Limb (tissue), 2 donors: ENCODE results near the gene PTPRE.
A peak's percentile ranks its signal among the peaks of the same experiment; 100 is the strongest.

ENCODE experiments used
- DNase-seq, 2 donors: peaks; one replicate each; pipeline ENCODE4 v3.0.0-alpha.2; 2016; ENCODE audit errors: extremely low spot score in 2 of 2

Gene PTPRE, protein sequence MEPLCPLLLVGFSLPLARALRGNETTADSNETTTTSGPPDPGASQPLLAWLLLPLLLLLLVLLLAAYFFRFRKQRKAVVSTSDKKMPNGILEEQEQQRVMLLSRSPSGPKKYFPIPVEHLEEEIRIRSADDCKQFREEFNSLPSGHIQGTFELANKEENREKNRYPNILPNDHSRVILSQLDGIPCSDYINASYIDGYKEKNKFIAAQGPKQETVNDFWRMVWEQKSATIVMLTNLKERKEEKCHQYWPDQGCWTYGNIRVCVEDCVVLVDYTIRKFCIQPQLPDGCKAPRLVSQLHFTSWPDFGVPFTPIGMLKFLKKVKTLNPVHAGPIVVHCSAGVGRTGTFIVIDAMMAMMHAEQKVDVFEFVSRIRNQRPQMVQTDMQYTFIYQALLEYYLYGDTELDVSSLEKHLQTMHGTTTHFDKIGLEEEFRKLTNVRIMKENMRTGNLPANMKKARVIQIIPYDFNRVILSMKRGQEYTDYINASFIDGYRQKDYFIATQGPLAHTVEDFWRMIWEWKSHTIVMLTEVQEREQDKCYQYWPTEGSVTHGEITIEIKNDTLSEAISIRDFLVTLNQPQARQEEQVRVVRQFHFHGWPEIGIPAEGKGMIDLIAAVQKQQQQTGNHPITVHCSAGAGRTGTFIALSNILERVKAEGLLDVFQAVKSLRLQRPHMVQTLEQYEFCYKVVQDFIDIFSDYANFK

GRCh38 chr10:127906548-127907377 lies at the start of gene PTPRE:
Gene PTPRE (plus strand): TSS chr10:127907103. CDS start chr10:128040882, 133,779 bp downstream.
- peak; percentile 64 to 84 for DNase-seq

GRCh38 chr10:127860592-127860991 lies 46.3 kb upstream of the PTPRE start:
- DNase-seq, result no peak

- DNase-seq, result no peak
Observed at GRCh38 chr10:127863231-127863825, 43.6 kb upstream of the PTPRE start.

GRCh38 chr10:127866276-127867013 lies 40.5 kb upstream of the PTPRE start:
- DNase-seq, result no peak

GRCh38 chr10:127867805-127868204 lies 39.1 kb upstream of the PTPRE start:
- no peak for DNase-seq

DNA sequence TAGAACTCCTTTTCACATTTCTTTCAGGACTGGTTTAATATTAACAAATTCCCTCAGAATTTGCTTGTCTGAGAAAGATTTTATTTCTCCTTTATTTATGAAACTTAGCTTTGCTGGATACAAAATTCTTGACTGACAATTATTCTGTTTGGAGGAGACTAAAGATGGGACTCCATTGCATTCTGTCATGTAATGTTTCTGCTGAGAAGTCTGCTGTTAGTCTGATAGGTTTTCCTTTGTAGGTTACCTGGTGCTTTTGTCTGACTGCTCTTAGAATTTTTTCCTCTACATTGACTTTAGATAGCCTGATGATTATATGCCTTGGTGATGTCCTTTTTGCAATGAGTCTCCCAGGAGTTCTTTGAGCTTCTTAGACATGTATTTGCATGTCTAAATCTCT lies 37.6 kb upstream of the PTPRE start:
- no peak for DNase-seq

- no peak for DNase-seq
Observed at GRCh38 chr10:127871631-127872010, 35.3 kb upstream of the PTPRE start.

DNA sequence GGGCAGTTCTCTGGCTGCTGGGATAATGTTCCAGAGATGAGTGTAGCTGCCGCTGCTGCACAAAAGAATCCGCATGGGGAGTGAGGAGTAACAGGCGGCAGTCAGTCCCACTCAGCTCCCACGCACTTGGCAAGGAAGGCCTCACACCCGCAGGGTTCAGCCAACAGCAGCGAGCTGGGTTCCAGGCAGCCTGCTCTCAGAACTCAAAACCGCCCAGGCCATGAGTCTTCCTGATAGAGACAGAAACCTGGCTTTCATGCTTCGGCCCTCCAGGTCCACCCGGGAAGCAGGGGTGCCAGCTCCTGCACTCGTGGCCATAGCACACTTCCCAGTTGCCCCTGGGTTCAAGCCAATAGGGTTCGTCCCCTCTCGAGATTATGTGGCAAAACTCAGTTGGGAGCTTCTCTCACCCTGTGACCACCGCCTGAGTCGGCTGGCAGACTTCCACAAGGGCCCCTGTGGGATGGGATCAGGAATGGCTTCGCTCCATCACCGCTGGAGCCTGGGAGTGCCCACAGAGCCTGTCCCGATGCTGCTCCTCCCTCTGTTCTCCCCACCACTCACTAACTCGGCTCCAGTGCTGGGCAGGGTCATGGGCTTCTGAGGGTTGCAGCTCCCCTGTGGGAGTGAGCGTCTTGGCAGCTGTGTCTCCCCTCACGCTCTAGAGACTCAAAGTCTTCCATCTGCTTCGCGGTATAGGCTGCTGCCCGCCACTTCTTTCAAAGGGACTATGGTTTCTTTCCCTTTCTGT lies 34.7 kb upstream of the PTPRE start:
- DNase-seq, result no peak

DNA sequence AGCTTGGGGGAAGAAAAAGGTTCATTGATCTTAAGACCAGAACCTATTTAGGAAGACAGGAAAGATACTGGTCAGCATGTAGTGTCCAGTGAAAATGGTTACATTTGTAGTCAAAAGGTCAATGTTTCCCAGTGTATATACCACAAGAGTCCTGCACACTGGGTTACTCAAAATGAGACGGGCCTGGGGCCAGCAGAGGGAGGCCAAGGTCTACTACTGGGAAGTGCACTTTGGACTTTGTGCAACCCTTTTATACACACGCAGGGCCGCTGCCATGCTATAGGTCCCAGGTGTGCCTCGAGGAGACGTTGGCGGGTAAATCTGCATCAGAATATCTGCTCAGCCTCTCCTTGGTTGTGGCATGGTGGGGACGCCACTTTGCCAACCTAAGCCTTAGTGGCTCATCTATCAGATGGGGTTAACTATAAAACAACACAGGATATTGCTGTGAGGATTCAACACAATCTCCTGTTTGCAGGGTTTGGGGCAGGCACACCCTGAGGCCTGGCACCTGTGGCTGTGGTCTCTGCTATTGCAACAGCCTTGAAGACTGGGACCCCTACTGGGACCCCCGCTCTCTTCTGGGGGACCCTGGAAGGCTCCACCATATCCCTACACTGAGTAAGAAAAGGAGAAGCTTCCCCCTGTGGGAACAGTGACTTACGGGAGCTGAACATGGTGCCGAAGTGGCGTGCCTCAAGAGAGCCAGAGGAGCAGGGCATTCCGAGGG lies 33.9 kb upstream of the PTPRE start:
- no peak for DNase-seq

GRCh38 chr10:127873901-127874470 lies 32.9 kb upstream of the PTPRE start:
- DNase-seq, result no peak

- DNase-seq, result no peak
Observed at GRCh38 chr10:127874671-127875448, 32.0 kb upstream of the PTPRE start.

DNA sequence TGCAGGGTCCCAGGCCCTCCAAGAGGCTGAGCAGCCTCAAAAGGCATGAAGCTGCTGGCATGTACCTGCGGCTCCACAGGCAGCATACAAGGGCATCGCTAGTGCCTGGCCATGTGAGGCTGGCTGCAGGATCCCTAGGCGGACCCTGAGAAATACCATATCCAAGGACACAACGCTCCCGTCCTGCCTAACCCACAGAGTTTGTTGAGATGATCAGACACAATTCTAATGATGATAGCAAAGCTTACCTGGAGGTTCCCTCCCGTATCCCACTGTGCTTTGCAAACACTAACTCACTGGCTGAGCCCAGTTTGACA lies 31.5 kb upstream of the PTPRE start:
- DNase-seq, result no peak

GRCh38 chr10:127875916-127876315 lies 31.0 kb upstream of the PTPRE start:
- no peak for DNase-seq

- no peak for DNase-seq
Observed at GRCh38 chr10:127877116-127877515, 29.8 kb upstream of the PTPRE start.

GRCh38 chr10:127877699-127878098 lies 29.2 kb upstream of the PTPRE start:
- no peak for DNase-seq

- DNase-seq, result no peak
Observed at GRCh38 chr10:127878475-127879055, 28.3 kb upstream of the PTPRE start.

- DNase-seq, result no peak
Observed at GRCh38 chr10:127880557-127880956, 26.3 kb upstream of the PTPRE start.

DNA sequence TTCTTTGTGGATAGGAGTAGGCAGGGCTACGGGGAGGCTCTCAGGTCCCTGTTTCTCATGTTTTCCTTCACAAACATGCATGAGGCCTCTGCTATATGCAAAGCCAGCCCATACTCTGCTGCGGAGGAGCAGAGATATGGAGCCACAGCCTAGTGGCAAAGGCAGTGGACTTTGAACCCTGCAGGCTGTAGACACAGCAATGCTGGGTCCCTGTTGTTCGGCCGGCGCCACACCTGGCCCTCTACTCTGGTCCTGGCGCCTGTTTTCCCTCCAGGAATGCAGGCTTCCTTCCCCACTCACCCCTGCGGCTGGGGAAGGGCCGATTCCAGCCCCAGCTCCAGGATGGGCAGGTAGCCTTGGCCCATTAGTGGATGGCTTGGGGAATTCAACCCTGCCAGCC lies 25.6 kb upstream of the PTPRE start:
- DNase-seq, result no peak
